NCI-H2171 treated with DMSO at 0.1 percent for 48 hours (cell line): ENCODE measurements around the gene PTPRM.

Source experiments
- DNase-seq: peaks from one replicate; lab custom pipeline; 2025; lab: John Stamatoyannopoulos, UW

PTPRM gene

DNA sequence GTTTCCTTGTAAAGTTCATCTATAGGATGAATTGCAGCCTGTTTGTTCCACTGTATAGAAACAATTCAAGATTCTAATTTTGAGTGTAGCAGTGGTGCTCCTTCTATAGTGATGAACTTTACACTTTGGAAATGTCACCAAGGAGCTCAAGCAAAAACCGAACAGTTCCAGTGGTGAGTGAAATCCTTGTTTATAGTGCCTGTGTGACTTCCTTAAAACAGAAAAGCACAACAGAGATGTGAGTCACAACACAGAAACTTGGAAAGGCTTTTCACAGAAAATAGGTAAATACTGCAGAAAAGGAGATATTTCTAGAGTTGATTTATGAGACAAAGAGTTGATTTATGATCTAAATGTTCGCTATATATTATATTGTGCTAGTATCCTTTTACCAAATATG lies 482.0 kb downstream of the PTPRM start:
- no peak for DNase-seq

DNA sequence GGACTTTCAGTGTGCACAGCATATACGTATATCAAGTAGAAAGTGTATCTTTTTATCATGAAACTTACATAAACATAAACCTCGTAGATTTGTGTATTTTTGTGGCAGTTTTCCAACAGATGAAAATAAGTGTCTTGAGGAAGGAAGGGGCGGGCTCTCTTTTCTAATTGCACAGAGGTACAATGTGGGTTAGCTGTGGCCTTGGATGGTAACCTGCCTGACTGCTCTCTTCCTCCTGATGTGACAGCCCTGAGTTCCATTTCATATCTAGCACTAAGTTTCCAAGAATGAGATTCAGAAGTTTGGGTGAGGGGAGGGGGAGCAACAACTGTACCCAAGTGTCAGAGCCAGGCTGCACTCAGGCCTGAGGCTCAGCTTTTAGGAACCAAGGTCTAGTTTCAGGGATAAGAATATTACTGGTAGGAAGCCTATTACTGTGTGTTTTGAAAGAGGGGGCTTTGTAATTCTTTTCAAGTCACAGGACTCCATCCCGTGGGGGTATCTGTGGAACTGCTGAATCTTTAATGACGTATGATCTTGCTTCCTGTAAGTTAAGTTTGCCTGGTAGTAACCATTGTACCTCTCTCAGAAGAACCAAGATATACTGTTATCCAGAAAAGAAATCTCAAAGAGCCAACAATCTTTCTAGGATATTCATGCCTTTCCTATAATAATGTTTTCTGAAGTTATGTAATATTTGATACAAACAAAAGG lies 483.7 kb downstream of the PTPRM start:
- no peak for DNase-seq

DNA sequence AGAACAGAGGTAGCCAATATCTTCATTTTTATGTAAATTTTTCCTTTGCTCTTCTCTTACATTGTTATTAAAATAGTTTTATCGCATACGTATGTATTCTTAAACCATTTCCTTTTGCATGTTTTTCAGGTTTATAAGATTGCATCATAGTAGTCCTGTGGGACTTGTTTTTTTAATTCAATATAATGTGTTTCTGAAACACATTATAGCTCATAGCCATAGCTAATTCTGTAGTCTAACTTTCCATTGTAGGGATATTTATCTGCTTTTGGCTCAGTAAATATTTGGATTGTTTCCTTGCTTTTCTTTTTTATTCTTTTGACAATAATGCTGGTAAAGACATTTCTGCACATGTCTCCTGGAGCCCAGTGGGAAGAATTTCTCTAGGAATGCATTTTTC lies 484.3 kb downstream of the PTPRM start:
- DNase-seq: no peak

DNA sequence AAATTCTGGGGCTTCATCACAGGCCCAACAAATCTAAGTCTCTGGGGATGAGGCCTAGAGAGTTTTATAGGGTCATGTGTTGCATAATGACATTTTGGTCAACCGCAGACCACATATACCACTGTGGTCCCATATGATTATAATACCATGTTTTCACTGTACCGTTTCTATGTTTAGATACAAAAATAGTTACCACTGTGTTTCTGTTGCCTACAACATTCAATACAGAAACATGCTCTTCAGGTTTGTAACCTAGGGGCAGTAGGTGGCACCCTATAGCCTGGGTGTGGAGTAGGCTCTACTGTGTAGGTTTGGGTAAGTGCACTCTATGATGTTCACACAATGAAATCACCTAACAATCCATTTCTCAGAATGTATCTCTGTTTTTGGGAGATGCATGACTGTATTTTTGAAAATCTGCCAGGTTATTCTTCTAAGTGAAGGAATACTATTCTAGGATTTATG lies 485.2 kb downstream of the PTPRM start:
- DNase-seq: peak; percentile 26

DNA sequence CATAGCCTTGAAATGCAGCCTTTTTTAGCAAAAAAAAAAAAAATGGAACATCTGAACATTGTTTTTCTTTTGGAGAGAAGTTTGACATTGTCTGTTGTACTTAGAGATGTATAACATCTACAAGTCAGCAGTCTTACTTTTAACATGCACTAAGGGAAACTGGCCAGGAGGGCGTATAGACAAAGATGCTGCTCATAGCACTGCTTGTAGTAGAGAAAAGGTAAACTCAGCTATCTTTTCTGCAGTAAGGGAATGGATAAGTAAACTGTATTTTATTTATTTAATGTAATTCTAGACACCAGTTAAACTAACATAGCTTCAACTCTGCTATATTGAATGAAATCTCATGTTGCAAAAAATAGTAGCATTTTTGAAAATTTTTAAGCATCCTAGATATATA lies 489.6 kb downstream of the PTPRM start:
- no peak for DNase-seq

DNA sequence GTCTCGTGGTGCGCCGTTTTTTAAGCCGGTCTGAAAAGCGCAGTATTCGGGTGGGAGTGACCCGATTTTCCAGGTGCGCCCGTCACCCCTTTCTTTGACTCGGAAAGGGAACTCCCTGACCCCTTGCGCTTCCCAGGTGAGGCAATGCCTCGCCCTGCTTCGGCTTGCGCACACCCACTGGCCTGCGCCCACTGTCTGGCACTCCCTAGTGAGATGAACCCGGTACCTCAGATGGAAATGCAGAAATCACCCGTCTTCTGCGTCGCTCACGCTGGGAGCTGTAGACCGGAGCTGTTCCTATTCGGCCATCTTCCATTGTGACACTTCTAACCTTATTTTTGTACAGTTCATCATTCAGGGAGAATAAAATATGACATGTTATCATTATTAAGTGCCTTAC lies 496.0 kb downstream of the PTPRM start:
- peak; percentile 31 for DNase-seq

DNA sequence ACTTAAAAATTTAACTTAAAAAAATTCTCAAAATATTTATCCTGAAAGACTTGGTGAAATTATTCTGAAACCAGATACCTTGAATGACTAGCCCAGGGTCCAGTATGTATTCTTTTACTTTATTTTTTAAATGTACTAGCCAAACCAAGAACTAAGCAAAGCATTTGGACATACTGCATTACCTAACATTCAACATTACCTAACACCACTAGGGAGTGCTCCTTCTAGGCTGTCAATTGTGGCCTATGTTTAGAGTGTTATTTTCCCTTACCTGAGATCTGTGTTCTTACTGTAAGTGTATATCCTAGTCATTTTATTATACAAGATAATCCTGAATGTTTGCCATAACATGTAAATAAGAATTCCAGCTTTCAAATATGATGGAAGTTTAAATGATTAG lies 496.6 kb downstream of the PTPRM start:
- DNase-seq: peak; percentile 34

DNA sequence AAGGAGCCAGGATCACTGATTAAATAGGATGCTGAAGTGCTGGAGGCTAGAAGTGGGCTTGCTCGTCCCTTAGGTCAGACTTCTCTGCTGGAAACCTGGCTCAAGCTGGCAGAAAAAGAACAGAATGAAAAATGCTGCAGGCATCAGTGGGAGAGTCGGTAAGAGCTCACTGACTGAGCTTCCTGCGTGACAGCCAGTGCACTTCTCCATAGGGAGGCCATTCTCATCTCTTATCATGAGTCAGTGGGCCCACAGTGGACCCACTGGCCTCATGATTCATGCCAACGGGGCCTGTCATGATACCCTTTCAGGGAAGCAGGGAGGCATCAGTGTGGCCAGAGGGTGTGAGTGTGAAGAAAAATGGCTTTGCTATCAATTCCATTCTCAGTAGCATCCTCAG lies 498.2 kb downstream of the PTPRM start:
- DNase-seq: no peak

DNA sequence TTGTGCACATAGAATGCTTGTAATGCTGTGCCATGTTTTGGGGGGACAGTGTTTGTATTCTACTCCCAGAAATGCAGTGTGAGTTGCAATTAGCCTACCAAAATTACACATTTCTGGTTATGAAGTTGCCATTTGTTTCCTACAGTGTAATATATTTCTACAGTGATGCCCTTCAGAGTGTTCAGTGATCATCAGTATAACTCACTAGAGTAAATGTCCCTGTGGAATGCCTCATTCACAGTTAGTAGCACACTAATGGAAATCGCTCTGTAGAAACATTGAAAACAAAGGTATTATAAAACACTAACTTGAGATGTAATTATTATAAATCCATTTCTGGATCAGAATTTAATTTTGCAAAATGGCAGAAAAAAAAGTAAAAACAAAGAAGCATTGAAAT lies 498.7 kb downstream of the PTPRM start:
- no peak for DNase-seq

DNA sequence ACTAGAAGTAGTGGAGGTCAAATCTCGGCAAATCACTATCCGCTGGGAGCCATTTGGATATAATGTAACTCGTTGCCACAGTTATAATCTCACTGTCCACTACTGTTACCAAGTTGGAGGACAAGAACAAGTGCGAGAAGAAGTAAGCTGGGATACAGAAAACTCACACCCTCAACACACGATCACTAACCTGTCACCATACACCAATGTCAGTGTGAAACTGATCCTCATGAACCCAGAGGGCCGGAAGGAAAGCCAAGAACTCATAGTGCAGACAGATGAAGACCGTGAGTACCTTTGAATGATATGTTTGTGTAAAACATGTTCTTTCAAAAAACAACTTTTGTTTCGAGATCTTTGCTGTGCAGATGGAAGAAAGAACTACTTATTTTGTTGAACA lies 502.6 kb downstream of the PTPRM start:
- DNase-seq: no peak

DNA sequence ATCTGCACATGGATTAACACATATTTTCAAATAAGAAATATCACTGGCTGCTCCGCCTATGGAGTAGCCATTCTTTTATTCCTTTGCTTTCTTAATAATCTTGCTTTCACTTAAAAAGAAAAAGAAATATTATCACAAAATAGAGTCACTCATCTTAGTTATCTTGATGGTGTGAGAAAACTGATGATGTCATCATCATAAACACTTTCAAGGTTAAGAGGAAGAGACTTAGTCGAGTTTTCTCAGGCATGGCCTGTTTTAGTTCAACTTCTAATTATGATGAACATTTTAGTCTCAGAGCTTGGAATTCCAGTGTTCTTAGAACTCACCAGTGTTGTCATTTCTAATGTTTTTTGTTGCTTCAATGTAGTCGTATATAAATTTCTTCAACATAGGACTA lies 506.1 kb downstream of the PTPRM start:
- no peak for DNase-seq

DNA sequence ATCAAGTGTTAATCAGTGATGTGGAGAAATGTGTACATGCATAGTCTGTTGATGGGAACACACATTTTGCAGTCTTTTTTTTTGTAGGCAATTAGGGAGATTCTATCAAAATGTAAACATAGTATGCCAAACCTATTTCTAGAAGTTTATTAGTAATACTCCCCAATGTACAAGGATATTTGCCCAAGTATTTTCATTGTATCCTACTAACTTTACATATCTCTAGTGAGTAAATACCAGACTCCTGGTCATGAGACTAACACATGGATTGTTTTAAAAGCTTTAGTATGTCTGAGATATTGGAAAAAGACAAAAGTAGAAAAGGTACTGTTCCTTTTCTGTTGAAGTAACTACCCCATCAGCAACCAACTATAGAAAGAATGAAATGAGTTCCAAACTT lies 513.0 kb downstream of the PTPRM start:
- DNase-seq: no peak

DNA sequence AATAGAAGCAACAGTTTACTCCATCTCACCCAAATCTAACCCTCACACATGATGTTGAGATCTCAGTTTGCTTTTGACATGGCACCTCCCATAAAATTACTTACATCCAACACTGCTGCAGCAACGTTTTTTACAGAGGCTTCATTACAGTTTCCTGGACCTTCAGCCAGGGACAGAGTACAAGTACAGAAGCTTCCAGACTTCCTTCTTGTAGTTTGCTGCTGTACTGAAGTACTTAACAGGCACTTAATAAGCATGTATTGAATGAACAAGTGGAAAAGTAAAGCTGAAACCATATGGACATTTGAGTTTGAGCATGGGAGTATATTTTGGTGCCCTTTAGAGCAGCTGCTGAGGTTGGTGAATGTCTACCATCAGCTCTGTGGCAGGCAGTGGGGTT lies 514.2 kb downstream of the PTPRM start:
- no peak for DNase-seq

DNA sequence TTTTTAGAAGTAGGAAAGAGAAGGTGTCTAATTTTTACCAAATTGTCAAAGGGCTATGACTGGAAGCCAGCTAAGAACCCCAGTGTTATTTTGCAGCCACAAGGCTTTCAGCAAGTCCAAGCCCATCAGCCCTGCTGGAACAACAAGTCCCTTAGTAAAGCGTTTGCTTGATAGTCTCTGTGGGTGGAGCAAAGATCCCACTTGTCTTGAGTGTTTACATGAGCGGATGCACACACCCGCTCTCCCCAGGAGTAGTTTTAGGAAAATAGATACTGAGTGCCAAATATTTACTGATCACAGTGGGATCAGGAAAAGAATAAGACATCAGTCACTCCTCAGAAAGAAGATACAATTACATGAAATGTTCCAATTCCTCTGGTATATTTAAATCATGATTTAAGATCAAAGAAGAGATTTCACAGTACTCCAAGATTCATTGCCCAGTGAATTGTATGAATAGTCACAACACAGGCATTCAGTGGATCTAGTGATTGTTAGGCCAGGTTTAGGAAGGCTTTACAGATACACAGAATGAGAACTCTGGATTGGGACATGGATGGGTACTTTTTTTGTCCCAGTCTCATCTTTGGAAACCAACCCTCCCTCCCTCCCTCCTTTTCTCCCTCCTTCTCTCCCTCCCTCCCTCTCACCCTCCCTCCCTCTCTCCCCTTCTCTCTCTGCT lies 514.9 kb downstream of the PTPRM start:
- peak; percentile 32 for DNase-seq

DNA sequence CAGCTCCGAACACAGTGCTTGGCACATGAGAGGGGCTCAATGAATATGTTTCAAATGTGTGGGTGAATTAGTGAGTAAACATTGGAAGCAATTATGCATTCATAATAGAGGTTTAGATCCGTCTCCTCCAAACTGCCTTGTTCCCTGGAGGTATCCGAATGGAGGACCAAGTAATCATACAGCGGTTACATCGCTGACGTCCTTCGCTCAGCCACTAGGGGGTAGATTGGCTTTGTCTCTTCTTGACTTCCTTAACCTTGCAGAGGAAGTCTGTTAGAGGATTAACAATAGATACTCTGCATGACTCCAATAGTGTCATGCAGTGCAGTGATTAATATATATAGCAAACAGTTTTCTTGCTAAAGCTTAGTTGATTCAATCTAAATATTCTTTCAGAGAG lies 517.0 kb downstream of the PTPRM start:
- DNase-seq: no peak

DNA sequence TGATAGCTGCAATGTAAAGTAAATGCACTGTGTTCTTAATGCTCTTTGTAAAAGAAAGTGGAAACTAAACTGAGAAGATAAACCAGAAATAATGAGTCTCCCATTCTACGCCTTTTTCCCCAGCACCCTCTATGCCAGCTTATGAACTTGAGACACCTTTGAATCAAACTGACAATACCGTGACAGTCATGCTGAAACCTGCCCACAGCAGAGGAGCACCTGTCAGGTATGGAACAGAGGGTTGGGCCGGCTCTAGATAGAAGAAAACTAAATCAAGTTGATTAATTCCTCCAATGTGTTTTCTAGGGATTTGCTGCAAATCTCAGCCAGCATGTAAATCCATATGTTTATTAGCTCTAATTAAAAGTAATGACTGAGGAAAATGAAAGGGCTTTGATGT lies 521.5 kb downstream of the PTPRM start:
- peak; percentile 94 for DNase-seq

DNA sequence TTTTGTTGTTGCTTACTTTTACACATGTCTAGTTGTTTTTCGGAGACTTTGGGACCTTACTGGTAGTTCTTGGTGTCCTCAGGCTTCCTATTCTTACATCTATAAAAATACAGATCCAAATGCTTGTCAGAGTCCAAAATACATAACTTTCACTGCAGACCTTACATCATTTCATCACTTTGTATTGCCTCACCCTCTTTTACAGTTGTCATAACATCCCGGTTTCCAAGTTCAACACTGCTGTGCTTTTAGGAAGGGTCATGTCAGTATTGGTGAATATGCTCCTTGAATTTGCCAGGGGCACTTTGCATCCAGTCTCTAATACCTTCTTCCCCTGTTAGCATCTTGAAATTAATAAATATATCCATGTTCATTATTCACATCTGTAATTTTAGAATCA lies 523.9 kb downstream of the PTPRM start:
- no peak for DNase-seq

DNA sequence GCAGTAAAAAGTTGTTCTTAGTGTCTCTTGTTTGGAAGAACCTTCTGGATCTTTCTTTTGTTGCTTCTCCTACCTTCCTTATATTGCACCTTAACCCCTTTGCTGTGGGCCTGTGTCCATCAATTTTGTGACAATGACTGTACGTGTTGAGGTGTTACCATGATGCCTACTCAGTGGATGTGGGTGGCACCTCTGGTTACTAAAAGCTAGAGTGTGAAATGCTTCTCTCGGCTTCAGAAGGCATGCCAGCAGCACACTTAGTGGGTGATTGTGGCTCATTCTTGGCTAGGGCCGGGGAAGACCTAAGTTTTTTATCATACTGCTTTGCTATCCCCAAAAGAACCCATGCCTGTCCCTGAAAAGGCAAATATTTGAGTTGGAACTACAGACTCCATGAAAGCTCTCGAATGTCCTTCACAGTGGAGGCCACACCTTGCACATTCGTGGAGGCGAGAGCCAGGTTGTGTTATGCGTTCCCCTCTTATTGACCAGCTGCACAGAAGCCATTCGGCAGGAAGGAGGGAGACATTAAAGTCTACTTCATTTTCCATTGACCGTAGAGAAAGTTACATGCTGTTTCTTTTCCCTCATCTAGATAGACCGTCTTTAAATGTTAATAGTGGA lies 528.9 kb downstream of the PTPRM start:
- DNase-seq: no peak

DNA sequence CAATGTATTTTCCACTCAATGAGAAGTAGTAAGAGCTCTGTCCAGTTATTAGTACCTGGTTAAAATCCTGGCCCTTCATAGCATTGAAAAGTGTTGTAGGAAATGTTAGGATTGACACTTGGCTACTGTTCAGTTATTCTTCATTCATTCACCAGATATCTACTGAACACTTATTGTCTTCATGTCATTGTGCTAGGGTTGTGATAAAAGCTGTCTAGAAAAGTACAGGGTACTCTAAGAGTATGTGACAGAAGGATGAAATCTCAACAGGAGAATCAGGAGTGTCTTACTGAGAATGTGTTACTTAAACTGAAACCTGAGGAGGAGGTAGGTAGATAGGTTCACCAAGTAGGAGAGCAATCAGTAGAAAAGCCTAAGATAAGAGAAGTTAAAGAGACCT lies 530.3 kb downstream of the PTPRM start:
- no peak for DNase-seq

DNA sequence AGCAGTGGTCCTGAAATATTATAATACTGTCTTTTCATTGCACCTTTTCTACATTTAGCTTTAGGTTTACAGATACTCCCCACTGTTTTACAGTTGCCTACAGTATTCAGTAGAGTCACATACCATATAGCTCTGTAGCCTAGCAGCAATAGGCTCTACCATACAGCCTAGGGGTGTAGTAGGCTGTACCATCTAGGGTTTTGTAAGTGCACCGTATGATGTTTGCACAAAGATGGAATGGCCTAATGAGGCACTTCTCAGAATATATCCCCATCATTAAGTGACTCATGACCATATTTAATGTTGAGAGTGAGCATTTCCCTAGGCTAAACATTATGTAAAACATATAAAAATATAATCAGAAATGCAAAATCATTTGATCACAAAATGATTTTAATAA lies 530.8 kb downstream of the PTPRM start:
- DNase-seq: no peak

DNA sequence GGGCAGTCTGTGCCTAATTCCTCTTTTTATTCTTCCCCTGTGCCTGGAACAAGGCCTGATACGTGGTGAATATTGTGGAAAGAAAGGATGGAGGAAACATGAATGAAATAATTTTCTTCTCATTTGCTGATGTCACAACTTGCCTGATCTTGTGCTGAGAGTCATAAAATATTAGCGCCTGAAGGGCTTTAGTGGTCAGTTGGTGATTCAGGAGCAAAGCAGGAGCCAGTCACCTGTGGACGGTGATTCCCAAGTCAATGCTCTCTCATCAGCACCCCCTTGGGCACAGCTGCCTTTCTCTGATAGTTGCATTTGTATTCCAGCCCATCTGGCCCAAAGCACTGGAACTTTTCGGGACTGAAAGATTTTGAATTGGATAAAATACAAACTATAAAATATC lies 539.5 kb downstream of the PTPRM start:
- no peak for DNase-seq

DNA sequence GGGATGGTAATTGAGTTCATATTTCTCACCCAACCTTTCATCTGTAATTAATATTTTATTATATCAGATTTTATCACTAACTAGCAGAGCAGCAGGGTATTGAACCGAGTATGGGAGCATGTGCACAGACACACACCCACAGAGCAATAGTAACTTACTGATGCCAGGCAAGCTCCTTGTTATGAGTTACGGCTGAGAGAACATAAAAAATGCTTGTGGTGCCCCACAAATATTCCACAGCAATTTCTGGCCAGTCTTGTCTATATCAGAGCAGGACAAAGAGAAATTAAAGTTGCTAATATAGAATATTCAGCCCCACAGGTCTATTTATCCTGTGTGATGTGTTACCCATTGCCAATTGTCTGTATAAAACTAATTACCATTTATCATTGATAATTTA lies 540.3 kb downstream of the PTPRM start:
- no peak for DNase-seq

DNA sequence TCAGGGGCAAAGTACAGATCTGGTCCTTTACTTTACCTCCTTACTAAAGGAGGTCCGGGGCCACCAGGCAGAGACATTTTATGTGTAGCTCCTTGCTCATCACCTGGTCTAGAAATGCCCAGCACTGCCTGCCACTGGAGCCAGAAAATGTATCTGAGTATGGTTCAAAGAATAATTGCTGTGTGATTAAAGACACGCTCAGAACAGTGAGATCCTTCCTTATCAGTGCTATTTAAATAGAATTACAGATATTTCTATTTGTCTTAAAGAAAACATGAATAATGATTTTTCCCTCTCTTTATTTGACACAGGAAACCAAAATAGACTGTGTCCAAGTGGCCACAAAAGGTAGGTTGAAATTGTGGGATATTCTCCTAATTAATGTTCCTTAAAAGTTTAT lies 547.4 kb downstream of the PTPRM start:
- DNase-seq: no peak
